HG03469 (cell line): Measurements from ENCODE around the gene KANSL1.

ENCODE experiments used
- ATAC-seq: cut with Tn5 transposase; IDR thresholded peaks from one replicate; pipeline ENCODE4 v1.9.1; 2021; ENCODE audit warnings: mild to moderate bottlenecking, moderate library complexity, moderate number of reproducible peaks; ENCODE audit not compliant: unreplicated experiment

Gene KANSL1

DNA sequence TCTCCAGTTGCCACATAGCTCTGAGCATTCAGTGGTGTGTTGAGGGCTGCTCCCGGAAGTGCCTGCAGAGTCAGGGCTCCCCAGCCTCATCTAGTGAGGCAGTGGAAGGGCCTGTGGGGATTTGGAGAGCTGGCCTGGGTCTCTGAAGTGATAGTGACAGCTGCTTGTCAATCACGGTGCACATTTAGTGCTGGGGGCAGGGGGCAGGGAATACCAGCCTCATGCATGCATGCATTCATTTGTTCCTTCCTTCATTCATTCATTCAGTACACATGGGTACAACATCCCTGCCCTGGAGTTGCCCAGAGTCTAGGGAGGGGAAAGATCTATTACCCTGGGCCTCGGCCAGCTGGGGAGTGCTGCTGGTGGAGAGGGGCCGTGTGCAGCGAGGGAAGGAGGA lies 205.5 kb downstream of the KANSL1 start:
- ATAC-seq: no peak

DNA sequence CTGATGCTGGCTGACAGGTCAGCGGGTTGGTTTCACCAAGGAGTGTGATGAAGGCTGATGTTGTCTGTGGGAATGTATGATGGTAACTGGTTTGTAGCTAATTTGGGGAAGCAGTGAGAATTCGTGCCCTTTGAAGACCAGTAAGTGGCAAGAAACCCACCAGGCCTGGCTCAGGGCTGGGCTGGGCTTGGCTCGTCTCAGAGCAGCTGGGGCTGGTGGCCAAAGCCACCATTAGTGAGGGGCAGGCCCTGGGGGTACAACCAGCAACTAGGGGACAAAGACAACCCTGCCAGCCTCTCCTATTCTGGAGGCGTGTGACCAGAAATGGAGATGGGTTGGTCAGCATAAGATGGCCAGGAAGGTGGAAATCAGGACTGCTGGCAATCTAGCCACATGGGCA lies 207.2 kb downstream of the KANSL1 start:
- ATAC-seq: no peak

DNA sequence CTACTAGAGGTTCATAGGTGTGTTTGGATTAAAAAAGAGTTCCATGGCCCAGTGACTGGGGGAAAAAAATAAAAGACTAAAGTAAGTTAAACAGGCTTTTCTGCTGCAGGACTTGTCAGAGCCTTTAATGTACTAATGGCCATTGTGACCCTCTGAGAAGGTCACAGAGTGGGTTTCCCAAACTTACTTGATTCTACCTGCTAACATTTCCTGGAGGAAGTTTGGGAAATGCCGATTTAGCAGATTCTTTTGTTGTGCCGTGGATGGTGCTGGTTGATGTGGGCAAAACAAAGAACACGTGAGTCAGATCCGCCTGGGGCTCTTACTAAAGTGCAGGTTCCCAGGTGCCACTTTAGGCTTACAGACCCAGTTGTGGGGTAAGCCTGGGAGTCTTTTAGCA lies 207.8 kb downstream of the KANSL1 start:
- no peak for ATAC-seq

DNA sequence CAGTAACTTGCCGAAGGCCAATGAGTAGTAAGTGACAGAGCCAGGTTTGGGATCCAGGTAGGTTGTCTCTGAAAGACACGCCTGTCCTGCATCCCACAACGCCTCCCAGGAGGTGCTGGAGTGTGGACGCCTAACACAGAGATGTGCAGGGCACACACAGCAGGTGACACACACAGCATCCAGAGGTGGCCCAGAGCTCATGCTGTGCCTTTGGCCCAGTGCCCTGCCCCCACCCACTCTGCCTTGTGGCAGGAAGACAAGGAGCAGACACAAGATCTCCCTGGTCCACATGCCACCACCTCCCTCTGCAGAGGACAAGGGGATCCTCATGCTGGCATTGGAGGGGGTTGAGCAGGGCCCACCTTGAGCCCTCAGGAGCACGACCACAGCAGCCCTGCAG lies 208.9 kb downstream of the KANSL1 start:
- ATAC-seq: no peak

DNA sequence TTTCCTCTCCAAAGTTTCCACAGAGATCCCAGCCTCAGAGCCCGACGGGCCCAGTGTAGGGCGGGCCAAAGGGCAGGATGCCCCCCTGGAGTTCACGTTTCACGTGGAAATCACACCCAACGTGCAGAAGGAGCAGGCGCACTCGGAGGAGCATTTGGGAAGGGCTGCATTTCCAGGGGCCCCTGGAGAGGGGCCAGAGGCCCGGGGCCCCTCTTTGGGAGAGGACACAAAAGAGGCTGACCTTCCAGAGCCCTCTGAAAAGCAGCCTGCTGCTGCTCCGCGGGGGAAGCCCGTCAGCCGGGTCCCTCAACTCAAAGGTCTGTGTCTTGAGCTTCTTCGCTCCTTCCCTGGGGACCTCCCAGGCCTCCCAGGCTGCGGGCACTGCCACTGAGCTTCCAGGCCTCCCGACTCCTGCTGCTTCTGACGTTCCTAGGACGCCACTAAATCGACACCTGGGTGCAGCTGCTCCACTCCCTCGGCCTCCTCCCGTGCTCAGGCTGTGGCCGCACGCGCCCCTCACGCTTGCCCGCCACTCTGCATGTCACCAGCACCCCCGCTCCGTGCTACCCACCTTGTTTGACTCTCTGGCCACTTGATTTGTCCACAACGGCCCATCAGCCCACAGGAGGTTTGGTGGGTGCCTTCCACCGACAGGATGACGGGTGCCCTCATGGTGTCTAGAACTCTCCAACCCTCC lies 209.5 kb downstream of the KANSL1 start:
- ATAC-seq: no peak

DNA sequence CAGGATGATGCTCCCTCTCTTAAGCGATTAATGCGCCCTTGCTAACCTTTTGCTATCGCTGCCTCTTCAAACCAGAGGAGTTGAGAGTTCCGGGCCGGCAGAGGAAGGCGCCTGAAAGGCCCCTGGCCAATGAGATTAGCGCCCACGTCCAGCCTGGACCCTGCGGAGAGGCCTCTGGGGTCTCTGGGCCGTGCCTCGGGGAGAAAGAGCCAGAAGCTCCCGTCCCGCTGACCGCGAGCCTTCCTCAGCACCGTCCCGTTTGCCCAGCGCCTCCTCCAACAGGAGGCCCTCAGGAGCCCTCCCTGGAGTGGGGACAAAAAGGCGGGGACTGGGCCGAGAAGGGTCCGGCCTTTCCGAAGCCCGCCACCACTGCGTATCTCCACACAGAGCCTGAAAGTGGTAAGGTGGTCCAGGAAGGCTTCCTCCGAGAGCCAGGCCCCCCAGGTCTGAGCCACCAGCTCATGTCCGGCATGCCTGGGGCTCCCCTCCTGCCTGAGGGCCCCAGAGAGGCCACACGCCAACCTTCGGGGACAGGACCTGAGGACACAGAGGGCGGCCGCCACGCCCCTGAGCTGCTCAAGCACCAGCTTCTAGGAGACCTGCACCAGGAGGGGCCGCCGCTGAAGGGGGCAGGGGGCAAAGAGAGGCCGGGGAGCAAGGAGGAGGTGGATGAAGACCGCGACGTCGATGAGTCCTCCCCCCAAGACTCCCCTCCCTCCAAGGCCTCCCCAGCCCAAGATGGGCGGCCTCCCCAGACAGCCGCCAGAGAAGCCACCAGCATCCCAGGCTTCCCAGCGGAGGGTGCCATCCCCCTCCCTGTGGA lies 210.2 kb downstream of the KANSL1 start:
- no peak for ATAC-seq

DNA sequence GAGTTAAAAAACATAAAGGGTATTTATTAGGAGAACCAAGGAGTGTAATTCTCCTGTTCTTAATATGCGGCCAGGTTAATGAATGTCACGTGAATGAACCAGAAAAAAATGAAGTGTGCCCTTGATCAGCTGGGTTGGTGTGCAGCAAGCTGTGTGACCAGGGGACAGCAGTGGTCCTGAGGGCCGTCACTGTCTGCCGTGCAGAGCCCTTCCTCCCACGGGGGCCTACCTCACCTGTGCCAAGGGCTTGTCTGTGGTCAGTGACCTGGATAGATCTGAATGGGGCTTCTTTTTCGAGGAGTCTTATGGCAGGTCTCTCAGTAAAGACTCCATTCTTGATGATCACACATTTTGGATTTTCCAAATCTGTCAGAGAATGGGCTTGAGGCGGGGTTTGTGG lies 211.9 kb downstream of the KANSL1 start:
- ATAC-seq: no peak

DNA sequence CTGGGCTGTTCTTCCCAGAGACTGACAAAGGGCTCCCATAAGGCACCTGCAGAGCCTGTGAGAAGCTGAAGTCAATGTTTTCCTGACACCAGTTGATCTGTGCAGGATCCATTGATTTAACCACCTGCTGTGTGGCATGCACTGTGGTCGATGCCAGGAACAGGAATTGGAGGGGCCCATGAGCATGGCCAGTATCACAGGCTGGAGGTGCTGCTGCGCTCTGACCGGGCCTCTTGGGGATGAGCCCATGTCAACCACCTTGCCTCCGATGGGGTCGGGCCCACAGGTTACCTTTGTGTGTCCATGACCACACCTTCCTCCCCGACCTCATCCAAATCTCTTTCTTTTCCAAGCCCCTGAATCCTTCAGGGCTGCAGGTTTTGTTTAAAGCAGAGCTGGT lies 212.4 kb downstream of the KANSL1 start:
- no peak for ATAC-seq
